Ishikawa (cell line): ENCODE measurements around the gene SRCIN1.

Experiments
- CEBPB ChIP-seq: IDR thresholded peaks from 2 replicates; pipeline ENCODE4 v1.6.1; 2012
- CREB1 ChIP-seq: IDR thresholded peaks from 2 replicates; pipeline ENCODE4 v1.6.1; 2012; ENCODE audit warnings: low read depth
- EGR1 ChIP-seq: IDR thresholded peaks from 2 replicates; pipeline ENCODE4 v1.6.1; 2012
- EP300 ChIP-seq: IDR thresholded peaks from 2 replicates; pipeline ENCODE4 v1.6.1; 2012; ENCODE audit warnings: borderline replicate concordance
- FOXM1 ChIP-seq: IDR thresholded peaks from 2 replicates; pipeline ENCODE4 v1.6.1; 2012; ENCODE audit warnings: low read depth, borderline replicate concordance
- NFIC ChIP-seq: IDR thresholded peaks from 2 replicates; pipeline ENCODE4 v1.6.1; 2012
- RAD21 ChIP-seq: IDR thresholded peaks from 2 replicates; pipeline ENCODE4 v1.6.1; 2012; ENCODE audit warnings: low read depth
- TAF1 ChIP-seq: IDR thresholded peaks from 2 replicates; pipeline ENCODE4 v1.6.1; 2012; ENCODE audit warnings: low read depth, mild to moderate bottlenecking
- TCF12 ChIP-seq: IDR thresholded peaks from 2 replicates; pipeline ENCODE4 v1.6.1; 2012; ENCODE audit warnings: low read depth
- TEAD4 ChIP-seq: IDR thresholded peaks from 2 replicates; pipeline ENCODE4 v1.6.1; 2012
- YY1 ChIP-seq: IDR thresholded peaks from 2 replicates; pipeline ENCODE4 v1.6.1; 2012; ENCODE audit warnings: low read depth
- ZBTB7A ChIP-seq: IDR thresholded peaks from 2 replicates; pipeline ENCODE4 v1.6.1; 2012; ENCODE audit warnings: low read depth
- TF ChIP-seq, protein P1 (sequence below): IDR thresholded peaks from 2 replicates; pipeline ENCODE4 v1.6.1; 2012
- TF ChIP-seq, protein P2 (sequence below): IDR thresholded peaks from 2 replicates; pipeline ENCODE4 v1.6.1; 2012; ENCODE audit warnings: low read depth, mild to moderate bottlenecking
- TF ChIP-seq, protein P3 (sequence below): IDR thresholded peaks from 2 replicates; pipeline ENCODE4 v1.6.1; 2012

Gene SRCIN1

DNA sequence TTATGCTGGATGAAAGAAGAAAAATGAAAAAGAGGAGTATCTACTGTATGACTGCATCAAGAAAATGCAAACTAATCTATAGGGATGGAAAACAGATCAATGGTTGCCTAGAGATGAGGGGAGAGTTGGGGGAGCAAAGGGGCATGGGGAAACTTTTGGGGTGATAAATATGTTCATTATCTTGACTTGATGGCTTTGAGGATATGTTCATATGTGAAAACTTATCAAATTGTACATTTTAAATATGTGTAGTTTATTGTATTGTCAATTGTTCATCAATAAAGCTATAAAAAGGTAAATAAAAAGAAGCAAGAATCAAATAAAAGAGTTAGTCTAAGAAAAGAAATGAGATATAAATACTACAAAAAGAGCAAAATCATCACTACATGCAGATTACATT is 19.7 kb upstream of the SRCIN1 start:
- TF ChIP-seq TEAD4 (no peak), FOXM1 (no peak), NFIC (no peak), TAF1 (no peak), EP300 (no peak), ZBTB7A (no peak), TCF12 (no peak), CREB1 (no peak), YY1 (no peak), CEBPB (no peak), EGR1 (no peak), RAD21 (no peak)
- TF ChIP-seq, protein P1, sequence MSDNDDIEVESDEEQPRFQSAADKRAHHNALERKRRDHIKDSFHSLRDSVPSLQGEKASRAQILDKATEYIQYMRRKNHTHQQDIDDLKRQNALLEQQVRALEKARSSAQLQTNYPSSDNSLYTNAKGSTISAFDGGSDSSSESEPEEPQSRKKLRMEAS: no peak
- TF ChIP-seq, protein P2, sequence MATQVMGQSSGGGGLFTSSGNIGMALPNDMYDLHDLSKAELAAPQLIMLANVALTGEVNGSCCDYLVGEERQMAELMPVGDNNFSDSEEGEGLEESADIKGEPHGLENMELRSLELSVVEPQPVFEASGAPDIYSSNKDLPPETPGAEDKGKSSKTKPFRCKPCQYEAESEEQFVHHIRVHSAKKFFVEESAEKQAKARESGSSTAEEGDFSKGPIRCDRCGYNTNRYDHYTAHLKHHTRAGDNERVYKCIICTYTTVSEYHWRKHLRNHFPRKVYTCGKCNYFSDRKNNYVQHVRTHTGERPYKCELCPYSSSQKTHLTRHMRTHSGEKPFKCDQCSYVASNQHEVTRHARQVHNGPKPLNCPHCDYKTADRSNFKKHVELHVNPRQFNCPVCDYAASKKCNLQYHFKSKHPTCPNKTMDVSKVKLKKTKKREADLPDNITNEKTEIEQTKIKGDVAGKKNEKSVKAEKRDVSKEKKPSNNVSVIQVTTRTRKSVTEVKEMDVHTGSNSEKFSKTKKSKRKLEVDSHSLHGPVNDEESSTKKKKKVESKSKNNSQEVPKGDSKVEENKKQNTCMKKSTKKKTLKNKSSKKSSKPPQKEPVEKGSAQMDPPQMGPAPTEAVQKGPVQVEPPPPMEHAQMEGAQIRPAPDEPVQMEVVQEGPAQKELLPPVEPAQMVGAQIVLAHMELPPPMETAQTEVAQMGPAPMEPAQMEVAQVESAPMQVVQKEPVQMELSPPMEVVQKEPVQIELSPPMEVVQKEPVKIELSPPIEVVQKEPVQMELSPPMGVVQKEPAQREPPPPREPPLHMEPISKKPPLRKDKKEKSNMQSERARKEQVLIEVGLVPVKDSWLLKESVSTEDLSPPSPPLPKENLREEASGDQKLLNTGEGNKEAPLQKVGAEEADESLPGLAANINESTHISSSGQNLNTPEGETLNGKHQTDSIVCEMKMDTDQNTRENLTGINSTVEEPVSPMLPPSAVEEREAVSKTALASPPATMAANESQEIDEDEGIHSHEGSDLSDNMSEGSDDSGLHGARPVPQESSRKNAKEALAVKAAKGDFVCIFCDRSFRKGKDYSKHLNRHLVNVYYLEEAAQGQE: no peak
- TF ChIP-seq, protein P3, sequence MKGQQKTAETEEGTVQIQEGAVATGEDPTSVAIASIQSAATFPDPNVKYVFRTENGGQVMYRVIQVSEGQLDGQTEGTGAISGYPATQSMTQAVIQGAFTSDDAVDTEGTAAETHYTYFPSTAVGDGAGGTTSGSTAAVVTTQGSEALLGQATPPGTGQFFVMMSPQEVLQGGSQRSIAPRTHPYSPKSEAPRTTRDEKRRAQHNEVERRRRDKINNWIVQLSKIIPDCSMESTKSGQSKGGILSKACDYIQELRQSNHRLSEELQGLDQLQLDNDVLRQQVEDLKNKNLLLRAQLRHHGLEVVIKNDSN: no peak

DNA sequence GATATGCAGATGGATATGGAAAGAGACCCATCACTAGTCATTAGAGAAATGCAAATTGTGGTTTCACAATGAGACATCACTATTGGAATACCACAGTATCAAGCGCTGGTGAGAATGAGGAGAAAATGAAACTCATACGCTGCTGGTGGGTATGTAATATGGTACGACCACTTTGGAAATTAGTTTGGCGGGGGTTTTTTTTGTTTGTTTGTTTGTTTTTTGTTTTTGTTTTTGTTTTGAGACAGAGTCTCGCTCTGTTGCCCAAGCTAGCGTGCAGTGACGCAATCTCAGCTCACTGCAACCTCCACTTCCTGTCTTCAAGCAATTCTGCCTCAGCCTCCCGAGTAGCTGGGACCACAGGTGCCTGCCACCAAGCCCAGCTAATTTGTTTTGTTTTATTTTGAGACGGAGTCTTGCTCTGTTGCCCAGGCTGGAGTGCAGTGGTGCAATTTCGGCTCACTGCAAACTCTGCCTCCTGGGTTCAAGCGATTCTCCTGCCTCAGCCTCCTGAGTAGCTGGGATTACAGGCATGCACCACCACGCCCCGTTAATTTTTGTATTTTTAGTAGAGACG is 19.1 kb upstream of the SRCIN1 start:
- TF ChIP-seq CEBPB: peak; percentile 61

DNA sequence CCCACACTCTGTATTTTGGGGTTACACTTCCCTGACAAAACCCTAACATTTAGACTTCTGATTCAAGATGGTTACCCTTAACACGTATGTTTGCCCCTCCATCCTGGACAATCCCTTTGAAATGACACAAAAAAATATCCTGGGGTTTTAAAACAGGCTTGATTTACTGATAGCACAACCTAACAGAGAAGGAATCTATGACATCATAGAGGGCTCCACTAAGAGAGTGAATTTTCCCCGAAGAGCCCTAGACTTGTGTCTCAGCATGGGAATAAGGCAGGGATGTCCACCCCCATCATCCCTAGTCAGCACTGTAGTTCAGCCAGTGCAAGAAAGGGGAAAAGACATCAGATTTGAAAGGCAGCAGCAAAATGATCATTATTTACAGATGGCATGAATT is 15.8 kb upstream of the SRCIN1 start:
- TF ChIP-seq ZBTB7A (no peak), FOXM1 (no peak), EGR1 (no peak), TEAD4 (no peak), TCF12 (no peak), RAD21 (no peak), NFIC (no peak), EP300 (no peak), CEBPB (no peak), CREB1 (no peak), YY1 (no peak)
- TF ChIP-seq, protein P2: no peak
- TF ChIP-seq, protein P1: no peak

DNA sequence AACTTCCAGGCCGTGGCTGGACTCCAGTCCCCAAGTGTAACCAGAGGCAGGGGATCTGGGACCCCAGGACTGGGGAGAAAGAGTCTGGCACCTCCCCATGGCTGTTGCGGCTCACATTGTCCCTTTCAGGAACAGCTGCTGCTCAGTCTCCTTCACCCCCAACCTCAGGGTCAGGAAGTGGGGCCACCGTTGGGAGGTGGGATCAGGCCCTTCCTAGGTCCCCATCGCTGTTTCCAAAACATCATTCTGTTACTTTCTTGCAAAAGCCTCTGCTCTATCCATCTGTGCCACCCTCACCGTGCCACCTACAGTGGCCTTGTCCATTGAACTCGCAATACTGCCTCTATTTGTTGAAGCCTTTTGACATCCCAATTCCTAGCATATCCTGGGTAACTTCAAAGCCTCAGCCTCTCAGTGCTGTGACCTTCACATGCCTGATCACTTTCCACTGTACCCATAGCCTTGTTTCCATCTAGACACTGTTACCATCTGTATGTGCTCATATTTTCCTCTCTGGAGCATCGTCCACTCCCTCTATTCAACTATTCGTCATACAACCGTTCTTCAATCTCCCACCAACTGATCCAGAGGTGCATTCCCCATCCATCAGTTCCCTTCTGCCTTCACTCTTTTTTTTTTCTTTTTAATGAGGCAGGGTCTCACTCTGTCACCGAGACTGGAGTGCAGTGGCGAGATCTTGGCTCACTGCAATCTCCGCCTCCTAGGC is 15.0 kb upstream of the SRCIN1 start:
- TF ChIP-seq NFIC: no peak
- no peak for TF ChIP-seq CREB1
- TF ChIP-seq, protein P1: no peak
- no peak for TF ChIP-seq YY1
- TF ChIP-seq EGR1: no peak
- TF ChIP-seq CEBPB: no peak
- TF ChIP-seq RAD21: no peak
- no peak for TF ChIP-seq EP300

DNA sequence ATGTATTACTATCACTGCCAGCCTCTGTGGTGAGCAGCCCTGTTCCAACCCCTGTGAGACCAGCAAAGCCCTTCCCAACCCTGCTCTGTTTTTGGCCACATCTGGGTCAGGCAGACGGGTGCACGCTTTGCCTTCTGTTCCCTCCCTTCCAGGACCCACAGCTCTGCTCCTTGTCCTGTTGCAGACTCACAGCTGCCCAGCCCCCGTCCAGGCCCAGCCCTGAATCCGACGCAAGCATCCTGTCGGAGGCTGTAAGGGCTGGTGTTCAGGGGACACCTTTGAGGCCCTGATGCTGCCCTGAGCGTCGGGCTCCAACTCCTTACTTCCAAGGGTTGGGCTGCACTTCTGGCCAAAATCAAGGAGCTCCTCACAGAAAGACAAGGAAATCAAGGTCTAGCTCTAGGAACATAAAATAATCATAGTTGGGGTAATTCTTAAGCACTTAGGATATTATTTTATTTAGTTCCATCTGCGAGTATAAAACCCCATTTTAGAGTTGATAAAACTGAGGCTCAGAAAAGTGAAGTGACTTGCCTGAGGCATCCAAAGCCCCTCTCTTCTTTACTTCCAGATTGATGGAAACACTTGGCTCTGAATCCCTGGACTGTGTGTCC is 14.3 kb upstream of the SRCIN1 start:
- TF ChIP-seq CEBPB (no peak), TAF1 (no peak), ZBTB7A (no peak), NFIC (no peak), RAD21 (no peak), TEAD4 (no peak), FOXM1 (no peak), EP300 (no peak), YY1 (no peak), CREB1 (no peak), TCF12 (no peak), EGR1 (no peak)
- TF ChIP-seq, protein P3: no peak
- TF ChIP-seq, protein P2: no peak
- TF ChIP-seq, protein P1: no peak
